NCI-H2107 treated with DMSO at 0.1 percent for 48 hours (cell line): ENCODE results near the gene RPL18.
"Not testable (repeated sequence)": the region's sequence is repeated elsewhere in the genome, so short reads cannot be mapped to it uniquely, and the experiment has no call there.

Experiments
- DNase-seq: peaks from one replicate; lab custom pipeline; 2025; ENCODE audit not compliant: unreplicated experiment; lab: John Stamatoyannopoulos, UW

Gene RPL18

GRCh38 chr19:48644839-48645619 lies 26.1 kb upstream of the RPL18 start:
- DNase-seq = peak; percentile 53

- DNase-seq = no peak
Observed at GRCh38 chr19:48644355-48644754, 25.4 kb upstream of the RPL18 start.

GRCh38 chr19:48642862-48643261 lies 23.9 kb upstream of the RPL18 start:
- no peak for DNase-seq

- DNase-seq = no peak
Observed at GRCh38 chr19:48641850-48642249, 22.9 kb upstream of the RPL18 start.

- DNase-seq = no peak
Observed at GRCh38 chr19:48639483-48640375, 20.8 kb upstream of the RPL18 start.

- no peak for DNase-seq
Observed at GRCh38 chr19:48638831-48639381, 19.9 kb upstream of the RPL18 start.

- peak; percentile 85 for DNase-seq
Observed at GRCh38 chr19:48637948-48638830, 19.2 kb upstream of the RPL18 start.

GRCh38 chr19:48637449-48637947 lies 18.5 kb upstream of the RPL18 start:
- peak; percentile 99 for DNase-seq

GRCh38 chr19:48636859-48637448 lies 18.0 kb upstream of the RPL18 start, which contains the start of gene DBP:
TSS of gene DBP (minus strand) at chr19:48637379. CDS start at chr19:48636994, 385 bp downstream.
- peak; percentile 39 for DNase-seq

GRCh38 chr19:48635966-48636858 lies 17.2 kb upstream of the RPL18 start:
- no peak for DNase-seq

GRCh38 chr19:48635263-48635965 lies 16.4 kb upstream of the RPL18 start:
- peak; percentile 14 for DNase-seq

GRCh38 chr19:48634424-48635262 lies 15.7 kb upstream of the RPL18 start:
- peak; percentile 86 for DNase-seq

GRCh38 chr19:48634036-48634342 lies 15.0 kb upstream of the RPL18 start:
- no peak for DNase-seq

GRCh38 chr19:48633148-48634035 lies 14.4 kb upstream of the RPL18 start:
- no peak for DNase-seq

- DNase-seq = no peak
Observed at GRCh38 chr19:48632692-48633147, 13.7 kb upstream of the RPL18 start.

GRCh38 chr19:48632286-48632685 lies 13.3 kb upstream of the RPL18 start:
- DNase-seq = not testable (repeated sequence)

GRCh38 chr19:48631225-48631624 lies 12.2 kb upstream of the RPL18 start:
- no peak for DNase-seq
